HL-60/S4 (cell line): ENCODE measurements around the gene ATXN7L2.

Experiments used
- in situ Hi-C: fragments of 300-500 bp; cut with MboI; formaldehyde crosslinking; loops from 2 replicates; pipeline ENCODE4 v1.14.3; 2022; ENCODE audit warnings: low sequenced_read_pairs

Gene ATXN7L2

GRCh38 chr1:109497449-109498160, 13.9 kb downstream of the ATXN7L2 start:
- in situ Hi-C loops = loop anchor here (5.0 kb wide), 1 partner anchor 35 kb away; no protein-coding TSS in a partner anchor

GRCh38 chr1:109498161-109498801, 14.6 kb downstream of the ATXN7L2 start:
- in situ Hi-C loops = loop anchor here (5.0 kb wide), 1 partner anchor 34 kb away; no protein-coding TSS in a partner anchor

GRCh38 chr1:109499081-109499480, 15.4 kb downstream of the ATXN7L2 start:
- in situ Hi-C loops = loop anchor here (5.0 kb wide), 1 partner anchor 33 kb away; no protein-coding TSS in a partner anchor

GRCh38 chr1:109499661-109500536, 16.2 kb downstream of the ATXN7L2 start:
- in situ Hi-C loops = loop anchor here (5.0 kb wide), 1 partner anchor 32 kb away; no protein-coding TSS in a partner anchor

GRCh38 chr1:109500941-109501381, 17.3 kb downstream of the ATXN7L2 start:
- in situ Hi-C loops = no loop called here

- in situ Hi-C loops = no loop called here
Observed at GRCh38 chr1:109501644-109502363, 18.1 kb downstream of the ATXN7L2 start.

- in situ Hi-C loops = no loop called here
Observed at GRCh38 chr1:109502364-109502851, 18.7 kb downstream of the ATXN7L2 start.

GRCh38 chr1:109503935-109504334, 20.2 kb downstream of the ATXN7L2 start:
- in situ Hi-C loops = no loop called here

GRCh38 chr1:109504974-109505373, 21.3 kb downstream of the ATXN7L2 start:
- in situ Hi-C loops = no loop called here

- in situ Hi-C loops = no loop called here
Observed at GRCh38 chr1:109508001-109508872, 24.5 kb downstream of the ATXN7L2 start.

GRCh38 chr1:109508873-109509175, 25.1 kb downstream of the ATXN7L2 start:
- in situ Hi-C loops = no loop called here

GRCh38 chr1:109509176-109510134, 25.8 kb downstream of the ATXN7L2 start, which contains the start of gene AMIGO1:
AMIGO1 (minus strand) TSS chr1:109509727; CDS start chr1:109508912, 815 bp downstream.
- in situ Hi-C loops = no loop called here

GRCh38 chr1:109513110-109513710, 29.5 kb downstream of the ATXN7L2 start:
- in situ Hi-C loops = no loop called here

- in situ Hi-C loops = no loop called here
Observed at GRCh38 chr1:109514846-109515245, 31.1 kb downstream of the ATXN7L2 start.

GRCh38 chr1:109516872-109517271, 33.2 kb downstream of the ATXN7L2 start:
- in situ Hi-C loops = no loop called here

- in situ Hi-C loops = no loop called here
Observed at GRCh38 chr1:109517337-109517736, 33.6 kb downstream of the ATXN7L2 start.

- in situ Hi-C loops = no loop called here
Observed at GRCh38 chr1:109521002-109521951, 37.6 kb downstream of the ATXN7L2 start.
